HCEC 1CT (cell line): Measurements from ENCODE around the gene AGPAT1.
A peak's percentile ranks its signal among the peaks of the same experiment; 100 is the strongest.
"Not testable (repeated sequence)": the region's sequence is repeated elsewhere in the genome, so short reads cannot be mapped to it uniquely, and the experiment has no call there.

Experiments used
- DNase-seq: peaks from one replicate; pipeline ENCODE4 v3.0.0-alpha.2; 2017

AGPAT1 gene

GRCh38 chr6:32198345-32198696 is 22.4 kb upstream of the AGPAT1 start:
- DNase-seq = no peak

GRCh38 chr6:32196682-32197616 is 21.1 kb upstream of the AGPAT1 start:
- DNase-seq = no peak

GRCh38 chr6:32195902-32196681 is 20.2 kb upstream of the AGPAT1 start:
- DNase-seq = peak; percentile 52

- DNase-seq = peak; percentile 100
These were observed 19.7 kb upstream of the AGPAT1 start for GRCh38 chr6:32195652-32195901.

GRCh38 chr6:32194825-32195651 is 19.2 kb upstream of the AGPAT1 start:
- DNase-seq = peak; percentile 61

- no peak for DNase-seq
These were observed 18.5 kb upstream of the AGPAT1 start for GRCh38 chr6:32194388-32194787.

GRCh38 chr6:32193096-32193495 is 17.2 kb upstream of the AGPAT1 start:
- not testable (repeated sequence) for DNase-seq

GRCh38 chr6:32192608-32193039 is 16.7 kb upstream of the AGPAT1 start, which contains the start of gene GPSM3:
Gene GPSM3 (minus strand): TSS chr6:32192643. CDS start chr6:32192513, 130 bp downstream.
- DNase-seq = no peak

GRCh38 chr6:32191696-32192607 is 16.1 kb upstream of the AGPAT1 start:
- no peak for DNase-seq

GRCh38 chr6:32190911-32191677 is 15.2 kb upstream of the AGPAT1 start:
- no peak for DNase-seq

GRCh38 chr6:32190054-32190851 is 14.4 kb upstream of the AGPAT1 start, which contains the start of gene PBX2:
Gene PBX2 (minus strand): TSS chr6:32190202. CDS start chr6:32189915, 287 bp downstream.
- DNase-seq = peak; percentile 82

- DNase-seq = no peak
These were observed 13.8 kb upstream of the AGPAT1 start for GRCh38 chr6:32189742-32190053.

GRCh38 chr6:32189069-32189741 is 13.3 kb upstream of the AGPAT1 start:
- DNase-seq = no peak

GRCh38 chr6:32188381-32189068 is 12.6 kb upstream of the AGPAT1 start:
- no peak for DNase-seq

- DNase-seq = not testable (repeated sequence)
These were observed 12.0 kb upstream of the AGPAT1 start for GRCh38 chr6:32187725-32188380.

- DNase-seq = no peak
These were observed 11.3 kb upstream of the AGPAT1 start for GRCh38 chr6:32187009-32187709.

GRCh38 chr6:32186151-32186840 is 10.4 kb upstream of the AGPAT1 start:
- not testable (repeated sequence) for DNase-seq
